PC-9 (cell line): ENCODE measurements around the gene GLIPR2. TPM values are rescaled to one million over a fixed set of nuclear protein-coding genes. Genes with fewer than 3 reads are reported as not detected.

Experiments
- BruUV-seq: library from RNA; stranded (reverse); fragments of 400-500 nt; replicated peaks from 2 replicates; lab custom pipeline; 2021; lab: Mats Ljungman, UMichigan
- CTCF ChIA-PET: fragments of 300-600 bp; sonication (Branson Sonifier 250); formaldehyde crosslinking; loops from one replicate; lab custom pipeline; 2022; ENCODE audit warnings: antibody characterized with exemption; lab: Charles Lee
- POLR2A ChIA-PET: fragments of 300-600 bp; sonication (Branson Sonifier 250); formaldehyde crosslinking; loops from one replicate; lab custom pipeline; 2022; ENCODE audit warnings: antibody characterized with exemption; ENCODE audit not compliant: unreplicated experiment; lab: Charles Lee
- DNase-seq, 2 experiments: peaks; one replicate each; pipeline versions ENCODE4 v3.0.0 to v3.0.0-alpha.2; 2015 to 2022; ENCODE audit warnings: mixed read lengths in 1 of 2
- H2AFZ ChIP-seq: fragments of 200-600 bp; sonication (generic); 2 replicates; pipeline ENCODE4 v1.8.1; 2017; ENCODE audit warnings: antibody characterized with exemption
- H3F3A ChIP-seq: fragments of 200-600 bp; sonication (generic); 2 replicates; pipeline ENCODE4 v1.8.1; 2017; ENCODE audit warnings: antibody characterized with exemption, mild to moderate bottlenecking, low read depth; ENCODE audit not compliant: insufficient read depth
- H3K27ac ChIP-seq: fragments of 200-600 bp; sonication (generic); 2 replicates; pipeline ENCODE4 v1.6.1; 2016; ENCODE audit warnings: mixed run types
- H3K27me3 ChIP-seq: fragments of 200-600 bp; sonication (generic); 2 replicates; pipeline ENCODE4 v1.6.1; 2016; ENCODE audit warnings: low read depth, mixed run types; ENCODE audit not compliant: insufficient read depth
- H3K36me3 ChIP-seq: fragments of 200-600 bp; sonication (generic); 2 replicates; pipeline ENCODE4 v1.6.1; 2016; ENCODE audit warnings: low read depth, mixed run types
- H3K4me1 ChIP-seq: fragments of 200-600 bp; sonication (generic); replicated peaks from 2 replicates; pipeline ENCODE4 v1.6.1; 2016; ENCODE audit warnings: mixed run types; ENCODE audit not compliant: insufficient read depth
- H3K4me2 ChIP-seq: fragments of 200-600 bp; sonication (generic); 2 replicates; pipeline ENCODE4 v1.6.1; 2017; ENCODE audit warnings: mixed run types
- H3K4me3 ChIP-seq: fragments of 200-600 bp; sonication (generic); 2 replicates; pipeline ENCODE4 v1.6.1; 2016; ENCODE audit warnings: mixed run types
- H3K79me2 ChIP-seq: fragments of 200-600 bp; sonication (generic); 2 replicates; pipeline ENCODE4 v1.6.1; 2017; ENCODE audit warnings: low read depth, mixed run types
- H3K9me2 ChIP-seq: fragments of 200-600 bp; sonication (generic); 2 replicates; pipeline ENCODE4 v1.8.1; 2017; ENCODE audit warnings: mild to moderate bottlenecking; ENCODE audit not compliant: insufficient read depth
- H3K9me3 ChIP-seq: fragments of 200-600 bp; sonication (generic); 2 replicates; pipeline ENCODE4 v1.8.1; 2016; ENCODE audit warnings: low read depth; ENCODE audit not compliant: insufficient read depth
- H4K20me1 ChIP-seq: fragments of 200-600 bp; sonication (generic); 2 replicates; pipeline ENCODE4 v1.8.1; 2017; ENCODE audit not compliant: insufficient read depth
- EZH2 ChIP-seq: fragments of 200-600 bp; sonication (generic); IDR thresholded peaks from 2 replicates; pipeline ENCODE4 v1.8.0; 2017; ENCODE audit warnings: antibody characterized with exemption, low read depth
- intact Hi-C: fragments of 100-400 bp; cut with micrococcal nuclease; formaldehyde crosslinking; loops from one replicate; pipeline ENCODE4 v1.10.0; 2022; ENCODE audit not compliant: unreplicated experiment
- total RNA-seq: library from RNA; stranded (reverse); gene quantifications from 2 replicates; pipeline ENCODE4 v1.2.3, GENCODE V29; 2021
- TF ChIP-seq, protein P1 (sequence below): fragments of 200-600 bp; sonication (generic); conservative IDR thresholded peaks from 2 replicates; pipeline ENCODE4 v1.6.1; 2017; ENCODE audit warnings: mixed run types, antibody characterized with exemption, mild to moderate bottlenecking, moderate library complexity

The GLIPR2 gene
- total RNA-seq, 1 experiment from 2014 or later: 3.9 TPM

DNA sequence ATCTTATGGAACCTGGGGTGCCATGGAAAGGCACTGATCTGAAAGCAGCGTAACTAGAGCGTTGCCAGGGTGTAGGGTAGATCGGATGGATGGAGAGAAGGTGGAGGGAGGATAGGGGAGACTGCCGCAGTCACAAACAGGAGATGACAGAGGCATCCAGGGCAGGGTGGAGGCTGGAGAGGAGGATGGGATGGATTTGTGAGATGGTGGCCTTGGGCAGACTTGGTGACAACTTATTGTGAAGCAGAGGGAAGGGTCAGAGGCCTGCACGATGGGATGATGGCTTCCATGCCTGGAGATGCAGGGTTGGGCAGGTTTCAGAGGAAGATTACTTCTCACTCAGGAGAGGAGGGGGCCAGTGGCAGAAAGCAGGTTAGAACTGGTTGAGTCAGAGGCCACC, 2.4 kb downstream of the GLIPR2 start:
- Histone ChIP-seq H3K4me2 (no peak overlapping the region), H3K4me1 (peaks cover 17% of the 10 kb centered on the region; the same call in 1 of the 2 replicates), H3K9me2 (no peaks in the 10 kb centered on the region), H2AFZ (no peak overlapping the region), H3K79me2 (no peaks in the 10 kb centered on the region), H3K27me3 (no peaks in the 10 kb centered on the region), H3K9me3 (no peaks in the 10 kb centered on the region), H3K27ac (no peak overlapping the region), H3F3A (no peaks in the 10 kb centered on the region), H3K36me3 (no peaks in the 10 kb centered on the region), H3K4me3 (no peak overlapping the region), H4K20me1 (no peaks in the 10 kb centered on the region)
- intact Hi-C loops: no loop called here
- DNase-seq: no peak
- ChIA-PET CTCF (no interaction called here), POLR2A (no interaction called here)
- TF ChIP-seq EZH2: no peak
- BruUV-seq: no TSS peak

DNA sequence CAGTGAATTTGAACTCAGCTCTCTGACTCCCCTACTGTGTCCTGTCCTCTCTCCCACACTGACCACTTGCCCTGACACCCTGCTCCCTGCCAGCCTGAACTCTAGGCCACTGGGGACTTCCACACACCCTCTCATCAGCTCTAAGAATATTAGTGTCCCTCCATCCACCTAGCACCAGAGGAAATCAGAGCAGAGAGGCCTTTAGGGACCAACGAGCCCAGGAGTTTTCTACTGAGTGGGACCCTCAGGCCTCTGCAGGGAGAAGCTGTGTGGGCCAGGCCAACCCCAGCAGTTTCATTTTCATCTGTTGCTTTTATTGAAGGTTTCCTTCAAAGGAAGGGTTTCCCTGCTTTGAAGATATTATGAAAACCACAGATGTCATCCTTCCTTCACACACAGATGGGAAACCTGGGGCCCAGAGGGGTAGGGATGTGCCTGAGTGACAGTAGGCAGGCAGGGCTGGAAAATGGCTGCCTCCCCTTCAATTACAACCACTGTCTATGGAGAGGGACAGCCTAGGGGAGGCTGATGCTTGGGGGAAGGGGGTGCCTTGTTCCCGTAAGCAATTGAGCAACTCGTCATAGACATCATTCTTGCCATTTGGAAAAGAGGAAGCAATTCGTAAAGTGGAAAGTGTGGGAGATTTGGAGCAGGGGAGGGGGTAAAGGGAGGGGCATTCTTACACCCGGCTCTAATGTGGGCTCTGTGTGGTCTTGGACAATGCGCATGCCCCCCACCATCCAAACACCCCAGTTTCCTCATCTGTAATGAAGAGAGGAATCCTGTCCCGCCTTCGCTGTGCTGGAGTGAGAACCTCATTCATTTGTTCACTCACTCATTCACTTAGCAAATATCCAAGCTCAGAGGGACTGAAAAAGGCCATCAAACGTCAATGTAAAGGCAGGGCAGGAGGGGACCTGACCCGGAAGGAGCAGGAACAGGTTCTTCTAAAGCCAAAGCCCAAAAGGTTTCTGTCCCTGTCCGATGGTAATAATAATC, 3.9 kb downstream of the GLIPR2 start:
- no peaks in the 10 kb centered on the region for H3F3A ChIP-seq
- no TSS peak for BruUV-seq
- no peaks in the 10 kb centered on the region for H3K9me3 ChIP-seq
- peak overlapping the region; percentile 26; the same call in 1 of the 2 replicates for H3K4me2 ChIP-seq
- no peak overlapping the region for H3K4me3 ChIP-seq
- TF ChIP-seq, protein P1, sequence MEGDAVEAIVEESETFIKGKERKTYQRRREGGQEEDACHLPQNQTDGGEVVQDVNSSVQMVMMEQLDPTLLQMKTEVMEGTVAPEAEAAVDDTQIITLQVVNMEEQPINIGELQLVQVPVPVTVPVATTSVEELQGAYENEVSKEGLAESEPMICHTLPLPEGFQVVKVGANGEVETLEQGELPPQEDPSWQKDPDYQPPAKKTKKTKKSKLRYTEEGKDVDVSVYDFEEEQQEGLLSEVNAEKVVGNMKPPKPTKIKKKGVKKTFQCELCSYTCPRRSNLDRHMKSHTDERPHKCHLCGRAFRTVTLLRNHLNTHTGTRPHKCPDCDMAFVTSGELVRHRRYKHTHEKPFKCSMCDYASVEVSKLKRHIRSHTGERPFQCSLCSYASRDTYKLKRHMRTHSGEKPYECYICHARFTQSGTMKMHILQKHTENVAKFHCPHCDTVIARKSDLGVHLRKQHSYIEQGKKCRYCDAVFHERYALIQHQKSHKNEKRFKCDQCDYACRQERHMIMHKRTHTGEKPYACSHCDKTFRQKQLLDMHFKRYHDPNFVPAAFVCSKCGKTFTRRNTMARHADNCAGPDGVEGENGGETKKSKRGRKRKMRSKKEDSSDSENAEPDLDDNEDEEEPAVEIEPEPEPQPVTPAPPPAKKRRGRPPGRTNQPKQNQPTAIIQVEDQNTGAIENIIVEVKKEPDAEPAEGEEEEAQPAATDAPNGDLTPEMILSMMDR: no peak
- TF ChIP-seq EZH2: no peak
- no peaks in the 10 kb centered on the region for H3K36me3 ChIP-seq
- ChIA-PET POLR2A (no interaction called here), CTCF (no interaction called here)
- H3K27ac ChIP-seq: no peak overlapping the region
- no peaks in the 10 kb centered on the region for H3K9me2 ChIP-seq
- no peak for DNase-seq
- intact Hi-C loops: loop anchor here (2.0 kb wide), 1 partner anchor 38 kb away; no protein-coding TSS in a partner anchor
- H3K79me2 ChIP-seq: no peaks in the 10 kb centered on the region
- no peak overlapping the region for H2AFZ ChIP-seq
- peaks cover 17% of the 10 kb centered on the region; the same call in 1 of the 2 replicates for H3K4me1 ChIP-seq
- no peaks in the 10 kb centered on the region for H3K27me3 ChIP-seq
- H4K20me1 ChIP-seq: no peaks in the 10 kb centered on the region

DNA sequence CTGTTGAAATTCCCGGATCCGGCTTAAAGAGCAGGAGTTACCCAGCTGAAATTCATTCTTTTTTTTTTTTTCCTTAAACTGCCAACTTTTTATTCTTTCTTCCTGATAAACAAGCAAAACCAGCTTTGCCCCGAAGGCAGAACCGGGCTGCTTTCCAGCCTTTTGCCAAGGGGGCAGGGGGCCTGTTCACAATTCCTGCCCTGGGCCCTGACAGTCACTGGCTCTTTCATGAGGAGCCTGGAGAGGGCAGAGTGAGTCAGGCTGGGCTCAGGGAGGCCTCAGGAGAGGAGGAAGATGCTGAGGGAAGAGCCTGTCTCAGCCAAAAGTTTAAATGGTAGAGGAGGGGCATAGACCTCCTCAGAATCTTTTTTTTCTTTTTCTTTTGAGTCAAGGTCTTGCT, 4.8 kb downstream of the GLIPR2 start:
- no peak overlapping the region for H3K27ac ChIP-seq
- H3K36me3 ChIP-seq: no peaks in the 10 kb centered on the region
- CTCF ChIA-PET: no interaction called here
- POLR2A ChIA-PET: no interaction called here
- no peak overlapping the region for H3K4me3 ChIP-seq
- intact Hi-C loops: loop anchor here (2.0 kb wide), 1 partner anchor 38 kb away; no protein-coding TSS in a partner anchor
- no peak overlapping the region for H2AFZ ChIP-seq
- H3K4me1 ChIP-seq: peaks cover 13% of the 10 kb centered on the region; the same call in 1 of the 2 replicates
- H3K4me2 ChIP-seq: peak overlapping the region; percentile 26
- DNase-seq: peak; percentile 51 to 70
- no peaks in the 10 kb centered on the region for H3K9me3 ChIP-seq
- H3K27me3 ChIP-seq: no peaks in the 10 kb centered on the region
- no peaks in the 10 kb centered on the region for H4K20me1 ChIP-seq
- H3K9me2 ChIP-seq: no peaks in the 10 kb centered on the region
- no peaks in the 10 kb centered on the region for H3K79me2 ChIP-seq
- no TSS peak for BruUV-seq
- no peaks in the 10 kb centered on the region for H3F3A ChIP-seq
- no peak for TF ChIP-seq EZH2
- TF ChIP-seq, protein P1: no peak; the same call in 1 of the 2 replicates
